Hematopoietic multipotent progenitor cell treated with erythropoietin and hydrocortisone succinate and interleukin-3 and kit ligand, for 15 days (in vitro differentiated cells): ENCODE results near the gene LRRC74A.
A peak's percentile ranks its signal among the peaks of the same experiment; 100 is the strongest.

Experiments
- DNase-seq: peaks from one replicate; pipeline ENCODE4 v3.0.0-alpha.2; 2015; ENCODE audit warnings: low spot score

The LRRC74A gene

GRCh38 chr14:76810525-76810924, 15.7 kb upstream of the LRRC74A start:
- peak; percentile 5 for DNase-seq

GRCh38 chr14:76810953-76811400, 15.2 kb upstream of the LRRC74A start:
- DNase-seq, result peak; percentile 32

- DNase-seq, result no peak
Measured at GRCh38 chr14:76811561-76811960, 14.6 kb upstream of the LRRC74A start.

- DNase-seq, result peak; percentile 4
Measured at GRCh38 chr14:76812093-76812421, 14.2 kb upstream of the LRRC74A start.

- DNase-seq, result peak; percentile 95
Measured at GRCh38 chr14:76812422-76813383, 13.5 kb upstream of the LRRC74A start, which contains the start of gene ANGEL1. Gene ANGEL1 (minus strand): TSS chr14:76812882. CDS start chr14:76812827, 55 bp downstream.

- DNase-seq, result no peak
Measured at GRCh38 chr14:76814726-76815645, 11.2 kb upstream of the LRRC74A start.

GRCh38 chr14:76820700-76821099, 5.5 kb upstream of the LRRC74A start:
- DNase-seq, result no peak

- DNase-seq, result no peak
Measured at GRCh38 chr14:76827696-76828296, 1.6 kb downstream of the LRRC74A start.

GRCh38 chr14:76828339-76829012, 2.3 kb downstream of the LRRC74A start:
- no peak for DNase-seq

GRCh38 chr14:76829013-76829365, 2.8 kb downstream of the LRRC74A start:
- DNase-seq, result no peak

- no peak for DNase-seq
Measured at GRCh38 chr14:76829650-76830421, 3.6 kb downstream of the LRRC74A start.

GRCh38 chr14:76830556-76830955, 4.3 kb downstream of the LRRC74A start:
- no peak for DNase-seq

GRCh38 chr14:76832503-76832988, 6.3 kb downstream of the LRRC74A start:
- no peak for DNase-seq

- DNase-seq, result no peak
Measured at GRCh38 chr14:76833011-76833410, 6.8 kb downstream of the LRRC74A start.

- DNase-seq, result no peak
Measured at GRCh38 chr14:76834241-76834661, 8.0 kb downstream of the LRRC74A start.

GRCh38 chr14:76836029-76836630, 9.9 kb downstream of the LRRC74A start:
- no peak for DNase-seq

GRCh38 chr14:76837524-76837923, 11.3 kb downstream of the LRRC74A start:
- no peak for DNase-seq

GRCh38 chr14:76842414-76842813, 16.2 kb downstream of the LRRC74A start:
- no peak for DNase-seq

GRCh38 chr14:76844223-76844622, 18.0 kb downstream of the LRRC74A start:
- DNase-seq, result no peak

- DNase-seq, result no peak
Measured at GRCh38 chr14:76846331-76847047, 20.3 kb downstream of the LRRC74A start.
